Regular cardiac myocyte (primary cell): ENCODE measurements around the gene AGK. TPM values are rescaled to one million over a fixed set of nuclear protein-coding genes. Genes with fewer than 3 reads are reported as not detected.

Source experiments
- total RNA-seq: library from RNA; depleted of rRNA; stranded (reverse); fragments of >200 nt; gene quantifications from 2 replicates; pipeline ENCODE4 v1.2.3, GENCODE V29; 2014

Gene AGK, protein sequence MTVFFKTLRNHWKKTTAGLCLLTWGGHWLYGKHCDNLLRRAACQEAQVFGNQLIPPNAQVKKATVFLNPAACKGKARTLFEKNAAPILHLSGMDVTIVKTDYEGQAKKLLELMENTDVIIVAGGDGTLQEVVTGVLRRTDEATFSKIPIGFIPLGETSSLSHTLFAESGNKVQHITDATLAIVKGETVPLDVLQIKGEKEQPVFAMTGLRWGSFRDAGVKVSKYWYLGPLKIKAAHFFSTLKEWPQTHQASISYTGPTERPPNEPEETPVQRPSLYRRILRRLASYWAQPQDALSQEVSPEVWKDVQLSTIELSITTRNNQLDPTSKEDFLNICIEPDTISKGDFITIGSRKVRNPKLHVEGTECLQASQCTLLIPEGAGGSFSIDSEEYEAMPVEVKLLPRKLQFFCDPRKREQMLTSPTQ
- 20.0 and 23.2 TPM in 2 replicates for total RNA-seq

DNA sequence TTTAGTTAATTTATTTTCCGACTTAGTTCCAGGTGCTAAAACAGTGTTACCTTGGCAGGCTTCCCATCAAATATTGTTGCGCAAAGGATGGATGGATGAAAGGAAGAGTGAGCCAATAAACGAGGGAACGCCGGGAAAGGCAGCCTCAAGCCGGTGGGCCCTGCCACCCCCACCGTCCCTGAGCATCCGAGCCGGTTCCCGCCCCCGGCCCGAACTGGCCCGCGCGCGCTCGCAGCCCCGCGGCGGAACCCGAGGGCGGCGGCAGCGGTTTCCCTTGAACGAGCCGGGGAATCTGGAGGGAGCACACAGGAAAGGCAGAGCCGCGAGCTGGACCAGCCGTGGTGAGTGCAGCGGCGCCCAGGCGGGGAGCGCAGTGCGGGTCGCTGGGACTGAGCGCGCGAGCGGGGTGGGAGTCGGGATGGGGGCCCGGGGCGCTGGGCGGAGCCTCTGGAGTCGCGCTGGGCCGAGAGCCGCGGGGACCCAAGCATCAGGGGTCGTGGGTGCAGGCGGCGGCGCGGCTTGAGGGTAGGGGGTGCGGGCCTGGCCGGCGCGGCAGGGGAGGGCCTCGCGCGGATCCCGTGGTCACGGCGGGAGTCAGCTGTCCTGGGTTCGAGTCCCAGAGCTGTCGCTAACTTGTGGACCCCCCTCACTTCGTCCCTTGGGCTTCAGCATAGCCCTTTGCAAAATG is at the start of gene AGK:
AGK (plus strand) TSS at position 317 of the 688 bp plus-strand sequence. CDS start 4,057 bp downstream, outside the sequence.

DNA sequence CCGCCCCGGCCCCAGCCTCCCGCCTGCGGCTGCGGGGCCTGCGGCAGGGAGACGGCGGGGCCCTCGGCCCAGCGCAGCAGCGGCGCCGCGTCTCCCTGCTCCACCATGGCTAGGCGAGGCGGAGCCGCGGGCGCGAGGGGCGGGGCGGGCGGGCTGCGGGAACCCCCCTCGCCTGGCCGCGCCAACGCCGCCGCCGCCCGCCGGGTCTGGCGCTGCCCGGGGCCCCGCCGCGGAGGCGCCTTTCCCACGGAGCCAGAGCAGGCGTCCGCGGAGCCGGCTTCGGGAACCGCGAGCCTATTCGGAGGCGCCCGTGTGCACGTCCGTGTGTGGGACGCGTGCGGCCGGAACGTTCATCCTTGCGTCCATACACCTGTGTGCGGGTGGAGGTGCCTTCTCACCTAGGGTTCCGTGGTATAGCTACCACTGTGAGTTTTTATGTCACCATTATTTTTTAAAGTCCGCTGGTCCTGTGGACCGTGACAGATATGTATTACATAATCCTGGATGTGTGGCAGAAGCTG is 150.9 kb downstream of the AGK start, which contains the start of gene DENND11:
DENND11 (minus strand) TSS at position 120 of the 521 bp plus-strand sequence; CDS start at position 107, 13 bp downstream.

Other genes starting within 250 kb of the AGK start
- 5.9 and 10.4 TPM in 2 replicates for gene DENND11, start 150.8 kb downstream of the AGK start, total RNA-seq
- not detected in 2 replicates for gene WEE2, start 156.9 kb downstream of the AGK start, total RNA-seq
- 133 and 222 TPM in 2 replicates for gene SSBP1, start 186.9 kb downstream of the AGK start, total RNA-seq
- gene TAS2R3, start 212.7 kb downstream of the AGK start, total RNA-seq = 0.38 and 1.7 TPM in 2 replicates
- gene TAS2R4, start 225.3 kb downstream of the AGK start, total RNA-seq = 0.19 and 2.0 TPM in 2 replicates
- gene TAS2R5, start 238.8 kb downstream of the AGK start, total RNA-seq = 0.77 and 0.85 TPM in 2 replicates